OCI-LY7 (cell line): Measurements from ENCODE around the gene VTI1A. TPM values are rescaled to one million over a fixed set of nuclear protein-coding genes. Genes with fewer than 3 reads are reported as not detected.

Experiments
- BruUV-seq: library from RNA; stranded (reverse); fragments of 400-500 nt; replicated peaks from 2 replicates; lab custom pipeline; 2021; lab: Mats Ljungman, UMichigan
- CTCF ChIA-PET: fragments of 300-600 bp; sonication (Branson Sonifier 250); formaldehyde crosslinking; loops from one replicate; lab custom pipeline; 2022; ENCODE audit warnings: antibody characterized with exemption; ENCODE audit not compliant: unreplicated experiment; lab: Charles Lee
- POLR2A ChIA-PET: fragments of 300-600 bp; sonication (Branson Sonifier 250); formaldehyde crosslinking; loops from one replicate; lab custom pipeline; 2022; ENCODE audit warnings: antibody characterized with exemption; lab: Charles Lee
- DNase-seq: peaks from one replicate; pipeline ENCODE4 v3.0.0-alpha.2; 2015; ENCODE audit warnings: low spot score
- H2AFZ ChIP-seq: fragments of 200-600 bp; sonication (generic), shearing (Covaris generic); 2 replicates; pipeline ENCODE4 v1.6.1; 2014; ENCODE audit warnings: mild to moderate bottlenecking, antibody characterized with exemption, low read length, moderate library complexity
- H3K27ac ChIP-seq: fragments of 200-600 bp; sonication (generic); 2 replicates; pipeline ENCODE4 v1.5.1; 2014; ENCODE audit warnings: mixed run types, low read depth, mild to moderate bottlenecking, moderate library complexity, low read length, inconsistent platforms; ENCODE audit not compliant: poor library complexity, severe bottlenecking
- H3K36me3 ChIP-seq: fragments of 200-600 bp; sonication (generic); 2 replicates; pipeline ENCODE4 v1.6.1; 2014; ENCODE audit warnings: mild to moderate bottlenecking, antibody characterized with exemption, low read length, moderate library complexity, mixed read lengths; ENCODE audit not compliant: insufficient read depth
- H3K4me1 ChIP-seq: fragments of 200-600 bp; sonication (generic); 2 replicates; pipeline ENCODE4 v1.5.1; 2014; ENCODE audit warnings: mild to moderate bottlenecking, low read length; ENCODE audit not compliant: insufficient read depth, poor library complexity, severe bottlenecking
- H3K4me2 ChIP-seq: fragments of 200-600 bp; sonication (generic); 2 replicates; pipeline ENCODE4 v1.6.1; 2014; ENCODE audit warnings: mild to moderate bottlenecking, low read length
- H3K4me3 ChIP-seq: fragments of 200-600 bp; sonication (generic); 2 replicates; pipeline ENCODE4 v1.5.1; 2014; ENCODE audit warnings: mild to moderate bottlenecking, low read depth, low read length; ENCODE audit not compliant: poor library complexity, severe bottlenecking
- H3K79me2 ChIP-seq: fragments of 200-600 bp; sonication (generic); 2 replicates; pipeline ENCODE4 v1.6.1; 2016; ENCODE audit warnings: low read depth, mild to moderate bottlenecking, low read length, moderate library complexity, mixed read lengths; ENCODE audit not compliant: insufficient read depth
- H3K9me2 ChIP-seq: fragments of 200-600 bp; sonication (generic); 2 replicates; pipeline ENCODE4 v1.6.1; 2016; ENCODE audit warnings: mild to moderate bottlenecking, low read length, mixed read lengths; ENCODE audit not compliant: insufficient read depth
- H3K9me3 ChIP-seq: fragments of 200-600 bp; sonication (generic); 2 replicates; pipeline ENCODE4 v1.6.1; 2014; ENCODE audit warnings: mild to moderate bottlenecking, mixed run types, low read length, mixed read lengths
- H4K20me1 ChIP-seq: fragments of 200-600 bp; sonication (generic); 2 replicates; pipeline ENCODE4 v1.6.1; 2014; ENCODE audit warnings: mild to moderate bottlenecking, antibody characterized with exemption, low read length, moderate library complexity, mixed read lengths; ENCODE audit not compliant: insufficient read depth
- CTCF ChIP-seq: fragments of 200-600 bp; sonication (generic); conservative IDR thresholded peaks from 2 replicates; pipeline ENCODE4 v1.5.1; 2014; ENCODE audit warnings: mild to moderate bottlenecking, antibody characterized with exemption, low read length, moderate library complexity, mixed read lengths
- EZH2phosphoT487 ChIP-seq: fragments of 200-600 bp; sonication (generic); IDR thresholded peaks from 2 replicates; pipeline ENCODE4 v1.6.1; 2018; ENCODE audit warnings: low read depth, borderline replicate concordance, mild to moderate bottlenecking, mixed run types, antibody characterized with exemption, low read length, moderate library complexity, mixed read lengths
- intact Hi-C: fragments of 100-400 bp; cut with micrococcal nuclease; formaldehyde crosslinking; loops from one replicate; pipeline ENCODE4 v1.10.0; 2022; ENCODE audit not compliant: unreplicated experiment
- total RNA-seq, 2 experiments: library from RNA; depleted of rRNA in 1 of 2; stranded (reverse); fragments of >200 nt in 1 of 2; shearing (Covaris generic) in 1 of 2; gene quantifications; 2 replicates each; pipeline ENCODE4 v1.2.3, GENCODE V29; 2014 to 2022

VTI1A gene
- total RNA-seq, 2 experiments from 2014 or later, result 39.4 to 45.2 TPM

- no peak overlapping the region for H3K4me2 ChIP-seq
- no peaks in the 10 kb centered on the region for H4K20me1 ChIP-seq
- intact Hi-C loops, result no loop called here
- BruUV-seq, result no TSS peak
- H3K9me3 ChIP-seq, result no peaks in the 10 kb centered on the region
- no peak overlapping the region for H3K4me3 ChIP-seq
- H3K4me1 ChIP-seq, result no peaks in the 10 kb centered on the region
- no peak for DNase-seq
- TF ChIP-seq EZH2phosphoT487 (no peak), CTCF (no peak)
- no peaks in the 10 kb centered on the region for H3K79me2 ChIP-seq
- no peak overlapping the region for H3K27ac ChIP-seq
- H3K36me3 ChIP-seq, result no peaks in the 10 kb centered on the region
- H3K9me2 ChIP-seq, result no peaks in the 10 kb centered on the region
- ChIA-PET POLR2A (no interaction called here), CTCF (no interaction called here)
- no peak overlapping the region for H2AFZ ChIP-seq
Observed at GRCh38 chr10:112637901-112638300, 190.9 kb downstream of the VTI1A start.

DNA sequence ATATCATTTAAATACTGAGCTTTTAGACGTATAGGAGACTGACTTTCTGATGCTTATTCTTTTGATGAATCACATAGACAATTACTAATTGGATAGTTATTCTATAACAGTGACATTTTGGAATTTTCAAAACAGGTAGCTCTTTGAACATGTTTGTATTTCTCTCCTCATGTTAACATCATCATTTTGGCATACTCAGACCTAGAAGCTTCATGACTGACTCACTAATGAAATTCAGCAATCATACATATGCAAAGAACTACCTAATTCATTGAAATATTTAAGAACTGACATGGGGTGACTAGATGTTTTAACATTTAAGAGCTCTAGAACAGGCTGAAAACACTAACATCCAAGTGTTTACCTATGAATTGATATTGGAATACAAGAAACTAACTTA lies 192.3 kb downstream of the VTI1A start:
- ChIA-PET POLR2A (interaction anchor here (1.0 to 1.4 kb wide), 2 partner anchors 9 to 31 kb away, joined by 3 read pairs; no protein-coding TSS in a partner anchor), CTCF (no interaction called here)
- Histone ChIP-seq H3K4me3 (no peak overlapping the region), H3K9me3 (no peaks in the 10 kb centered on the region), H3K4me2 (no peak overlapping the region), H2AFZ (no peak overlapping the region), H3K79me2 (no peaks in the 10 kb centered on the region), H3K27ac (no peak overlapping the region), H4K20me1 (no peaks in the 10 kb centered on the region), H3K36me3 (no peaks in the 10 kb centered on the region), H3K4me1 (no peaks in the 10 kb centered on the region), H3K9me2 (no peaks in the 10 kb centered on the region)
- intact Hi-C loops, result no loop called here
- DNase-seq, result no peak
- no TSS peak for BruUV-seq
- TF ChIP-seq EZH2phosphoT487 (no peak), CTCF (no peak)

GRCh38 chr10:112640638-112641037 lies 193.6 kb downstream of the VTI1A start:
- H4K20me1 ChIP-seq, result no peaks in the 10 kb centered on the region
- no peak overlapping the region for H2AFZ ChIP-seq
- POLR2A ChIA-PET, result no interaction called here
- no peaks in the 10 kb centered on the region for H3K9me3 ChIP-seq
- CTCF ChIA-PET, result no interaction called here
- no peak for DNase-seq
- H3K9me2 ChIP-seq, result no peaks in the 10 kb centered on the region
- no peaks in the 10 kb centered on the region for H3K36me3 ChIP-seq
- H3K4me3 ChIP-seq, result no peak overlapping the region
- no peak overlapping the region for H3K4me2 ChIP-seq
- TF ChIP-seq EZH2phosphoT487 (no peak), CTCF (no peak)
- no peak overlapping the region for H3K27ac ChIP-seq
- no peaks in the 10 kb centered on the region for H3K79me2 ChIP-seq
- intact Hi-C loops, result no loop called here
- no TSS peak for BruUV-seq
- H3K4me1 ChIP-seq, result no peaks in the 10 kb centered on the region
